Measurements from ENCODE around the gene NPR1. TPM values are rescaled to one million over a fixed set of nuclear protein-coding genes. Genes with fewer than 3 reads are reported as not detected.
"Not testable (repeated sequence)": the region's sequence is repeated elsewhere in the genome, so short reads cannot be mapped to it uniquely, and the experiment has no call there.

Gene NPR1
- total RNA-seq, 1 donor from 2014 or later: 45.9 TPM

DNA sequence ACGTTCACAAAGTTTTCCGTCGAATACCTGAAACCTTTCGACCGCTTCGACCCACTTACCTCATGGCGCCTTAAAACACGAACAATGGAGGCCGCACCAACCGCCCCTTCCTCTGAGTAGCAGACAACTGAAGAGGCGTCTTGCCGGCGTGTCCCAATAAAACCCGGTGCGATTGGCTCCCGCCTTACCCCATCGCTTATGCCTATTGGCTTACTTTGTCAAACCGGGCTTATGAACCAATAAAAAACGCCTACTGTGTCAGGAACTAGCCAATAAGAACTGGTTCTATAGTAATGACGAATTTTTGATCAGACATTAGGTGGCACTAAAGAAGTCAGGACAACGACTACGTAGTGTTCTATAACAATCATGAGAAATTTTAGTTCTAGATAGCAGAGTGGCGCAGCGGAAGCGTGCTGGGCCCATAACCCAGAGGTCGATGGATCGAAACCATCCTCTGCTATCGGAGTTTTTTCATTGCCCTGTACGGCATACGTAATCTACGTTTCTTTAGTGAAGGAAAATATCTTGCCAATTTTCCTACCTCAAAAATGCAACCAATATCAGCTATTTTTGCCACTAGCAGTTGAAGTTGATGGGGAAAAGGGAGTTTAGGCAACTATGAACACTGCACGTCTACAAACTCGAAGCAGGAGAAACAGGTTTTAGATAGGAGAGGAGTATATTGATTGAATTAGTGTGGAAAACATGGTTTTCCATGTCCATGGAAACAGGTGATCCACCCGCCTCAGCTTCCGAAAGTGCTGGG lies 7.4 kb upstream of the NPR1 start, which contains the start of gene ILF2:
Gene ILF2 (minus strand): TSS at position 135 of the 769 bp plus-strand sequence. CDS start 71 bp downstream, at position 64.
- Histone ChIP-seq H3K27ac (peak within 1 kb of the TSS; percentile 86), H3K9me3 (no peaks in the 10 kb centered on the region), H3K36me3 (peaks cover 6 to 34% of the 10 kb centered on the region in 2 donors), H3K27me3 (no peaks in the 10 kb centered on the region), H3K4me1 (peaks cover 28% of the 10 kb centered on the region), H3K4me3 (peak within 1 kb of the TSS; percentile 84 to 85)
- TF ChIP-seq POLR2A (IDR thresholded peaks at IDR 0.05) (peak in 1 of 2 donors; percentile 88), POLR2AphosphoS5 (IDR thresholded peaks at IDR 0.05; ENCODE audit: insufficient read depth in 1 of 2, low read depth in 1 of 2) (peak; percentile 86 to 99)
- TF ChIP-seq, protein P1, sequence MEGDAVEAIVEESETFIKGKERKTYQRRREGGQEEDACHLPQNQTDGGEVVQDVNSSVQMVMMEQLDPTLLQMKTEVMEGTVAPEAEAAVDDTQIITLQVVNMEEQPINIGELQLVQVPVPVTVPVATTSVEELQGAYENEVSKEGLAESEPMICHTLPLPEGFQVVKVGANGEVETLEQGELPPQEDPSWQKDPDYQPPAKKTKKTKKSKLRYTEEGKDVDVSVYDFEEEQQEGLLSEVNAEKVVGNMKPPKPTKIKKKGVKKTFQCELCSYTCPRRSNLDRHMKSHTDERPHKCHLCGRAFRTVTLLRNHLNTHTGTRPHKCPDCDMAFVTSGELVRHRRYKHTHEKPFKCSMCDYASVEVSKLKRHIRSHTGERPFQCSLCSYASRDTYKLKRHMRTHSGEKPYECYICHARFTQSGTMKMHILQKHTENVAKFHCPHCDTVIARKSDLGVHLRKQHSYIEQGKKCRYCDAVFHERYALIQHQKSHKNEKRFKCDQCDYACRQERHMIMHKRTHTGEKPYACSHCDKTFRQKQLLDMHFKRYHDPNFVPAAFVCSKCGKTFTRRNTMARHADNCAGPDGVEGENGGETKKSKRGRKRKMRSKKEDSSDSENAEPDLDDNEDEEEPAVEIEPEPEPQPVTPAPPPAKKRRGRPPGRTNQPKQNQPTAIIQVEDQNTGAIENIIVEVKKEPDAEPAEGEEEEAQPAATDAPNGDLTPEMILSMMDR (IDR thresholded peaks at IDR 0.05): no peak
- intact Hi-C loops (cut with DNase I): loop anchor here (10.0 kb wide), 1 partner anchor 284 kb away; the partner anchor contains the start of gene CRTC2
- DNase-seq (ENCODE audit: extremely low spot score in 2 of 2): peak; percentile 98 to 99

DNA sequence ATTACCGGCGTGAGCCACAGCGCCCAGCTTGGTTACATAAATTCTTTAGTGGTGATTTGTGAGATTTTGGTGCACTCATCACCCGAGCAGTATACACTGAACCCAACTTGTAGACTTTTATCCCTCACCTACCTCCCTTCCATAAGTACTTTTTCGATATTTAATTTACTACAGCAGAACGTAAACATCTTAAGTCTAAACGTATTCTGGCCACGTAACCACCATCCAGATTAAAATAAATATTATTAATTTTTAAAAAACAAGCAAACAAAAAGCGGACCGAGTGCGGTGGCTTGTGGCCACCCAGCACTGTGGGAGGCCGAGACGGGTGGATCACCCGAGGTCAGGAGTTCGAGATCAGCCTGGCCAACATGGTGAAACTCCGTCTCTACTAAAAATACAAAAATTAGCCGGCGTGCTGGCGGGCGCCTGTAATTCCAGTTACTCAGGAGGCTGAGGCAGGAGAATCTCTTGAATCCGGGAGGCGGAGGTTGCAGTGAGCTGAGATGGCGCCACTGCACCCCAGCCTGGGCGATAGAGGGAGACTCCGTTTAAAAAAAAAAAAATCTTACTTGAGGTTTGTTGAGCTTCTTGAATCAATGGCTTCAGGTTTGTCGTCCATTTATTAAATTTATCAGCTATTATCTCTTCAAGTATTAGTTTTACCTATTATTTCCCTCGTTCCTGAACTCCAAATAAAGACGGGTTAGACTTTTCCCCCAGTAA lies 6.7 kb upstream of the NPR1 start:
- Histone ChIP-seq H3K36me3 (peaks cover 6 to 27% of the 10 kb centered on the region in 2 donors), H3K4me1 (peaks cover 28% of the 10 kb centered on the region), H3K27ac (peak overlapping the region; percentile 86), H3K4me3 (peak overlapping the region; percentile 43 to 84)
- DNase-seq (ENCODE audit: extremely low spot score in 2 of 2); H3K27me3 ChIP-seq; H3K9me3 ChIP-seq: not testable (repeated sequence)
- intact Hi-C loops (cut with DNase I): loop anchor here (10.0 kb wide), 1 partner anchor 283 kb away; the partner anchor contains the start of gene CRTC2
- peak in 1 of 2 donors; percentile 40 for TF ChIP-seq POLR2AphosphoS5 (IDR thresholded peaks at IDR 0.05; ENCODE audit: insufficient read depth in 1 of 2, low read depth in 1 of 2)

DNA sequence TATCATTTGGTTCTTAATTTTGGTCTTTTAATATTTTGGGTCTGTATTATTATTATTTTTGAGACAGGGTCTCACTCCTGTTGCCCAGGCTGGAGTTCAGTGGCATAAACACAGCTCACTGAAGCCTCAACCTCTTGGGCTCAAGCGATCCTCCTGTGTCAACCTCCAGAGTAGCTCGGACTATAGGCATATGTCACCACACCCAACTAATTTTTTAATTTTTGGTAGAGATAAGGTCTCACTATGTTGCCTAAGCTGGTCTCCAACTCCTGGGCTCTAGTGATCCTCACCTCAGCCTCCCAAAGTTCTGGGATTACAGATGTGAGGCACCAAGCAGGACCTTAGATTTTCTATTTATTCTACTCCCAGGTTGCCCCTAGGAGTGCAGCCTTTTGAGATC lies 5.0 kb upstream of the NPR1 start:
- DNase-seq (ENCODE audit: extremely low spot score in 2 of 2): no peak
- intact Hi-C loops (cut with DNase I): loop anchor here (10.0 kb wide), 1 partner anchor 281 kb away; the partner anchor contains the start of gene CRTC2
- TF ChIP-seq, protein P1 (IDR thresholded peaks at IDR 0.05): no peak
- TF ChIP-seq POLR2A (IDR thresholded peaks at IDR 0.05): no peak
- TF ChIP-seq POLR2AphosphoS5 (IDR thresholded peaks at IDR 0.05; ENCODE audit: insufficient read depth in 1 of 2, low read depth in 1 of 2): no peak
- Histone ChIP-seq H3K4me3 (no peak overlapping the region), H3K4me1 (peaks cover 31% of the 10 kb centered on the region), H3K9me3 (no peaks in the 10 kb centered on the region), H3K36me3 (peaks cover 0 to 9% of the 10 kb centered on the region in 2 donors), H3K27me3 (no peaks in the 10 kb centered on the region), H3K27ac (no peak overlapping the region)

DNA sequence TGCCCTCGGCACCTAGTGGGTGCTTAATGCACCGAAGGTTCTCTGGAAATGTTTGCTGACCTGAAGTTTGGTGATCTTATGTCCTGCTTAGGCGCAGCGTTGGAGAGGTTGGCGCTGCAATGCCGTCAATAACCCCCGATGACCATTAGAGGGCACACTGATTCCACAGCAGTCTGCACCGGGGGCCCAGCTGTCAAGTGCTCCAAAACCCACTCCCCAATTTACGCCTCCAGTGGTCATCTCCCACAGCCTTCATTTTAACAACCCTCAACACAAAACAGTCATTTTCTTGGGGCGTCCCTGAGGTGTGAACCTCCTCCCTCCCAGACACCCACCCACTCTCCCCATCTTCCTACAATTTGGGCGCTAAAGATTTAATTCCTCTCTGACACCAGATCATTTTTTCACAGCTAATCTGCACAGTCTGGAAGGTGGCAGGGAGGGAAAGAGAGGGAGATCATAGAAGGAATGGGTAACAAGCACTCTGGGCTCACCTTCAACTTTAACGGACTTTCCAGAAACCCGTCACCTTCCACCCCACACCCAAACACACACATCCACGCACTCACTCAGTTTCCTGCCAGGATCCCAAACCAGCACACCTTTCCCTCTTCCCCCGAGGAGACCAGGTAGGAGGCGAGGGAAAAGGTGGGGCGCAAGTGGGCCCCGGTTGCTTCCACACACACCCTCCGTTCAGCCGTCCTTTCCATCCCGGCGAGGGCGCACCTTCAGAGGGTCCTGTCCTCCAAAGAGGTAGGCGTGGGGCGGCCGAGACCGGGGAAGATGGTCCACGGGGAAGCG lies 570 bp upstream of the NPR1 start:
- TF ChIP-seq, protein P1 (IDR thresholded peaks at IDR 0.05): peak; percentile 57 to 77 (median 77)
- TF ChIP-seq POLR2AphosphoS5 (IDR thresholded peaks at IDR 0.05; ENCODE audit: insufficient read depth in 1 of 2, low read depth in 1 of 2) (no peak), POLR2A (IDR thresholded peaks at IDR 0.05) (no peak)
- H3K4me3 ChIP-seq: peak overlapping the region; percentile 63 to 64
- H3K9me3 ChIP-seq: no peaks in the 10 kb centered on the region
- peak overlapping the region; percentile 73 for H3K27ac ChIP-seq
- H3K27me3 ChIP-seq: no peaks in the 10 kb centered on the region
- intact Hi-C loops (cut with DNase I): loop anchor here (5.0 to 10.0 kb wide), 3 partner anchors 74 to 277 kb away; partner anchors contain the start of gene CRTC2
- H3K36me3 ChIP-seq: no peaks in the 10 kb centered on the region
- H3K4me1 ChIP-seq: peaks cover 21% of the 10 kb centered on the region
- DNase-seq (ENCODE audit: extremely low spot score in 2 of 2): no peak
